Right lobe of liver (tissue), 4 donors: Measurements from ENCODE around the gene POLR2E.

ENCODE experiments used
- POLR2A ChIP-seq: fragments of 450-650 bp; IDR thresholded peaks from one replicate; pipeline ENCODE4 v1.6.1; 2017; ENCODE audit warnings: antibody characterized with exemption, mild to moderate bottlenecking
- TF ChIP-seq, protein P1 (sequence below), 4 donors: fragments of 200-600 bp in 3 of 4; fragments of 450-650 bp in 1 of 4; IDR thresholded peaks; one replicate each; pipeline versions ENCODE4 v1.5.1 to v1.8.0; 2016 to 2022; ENCODE audit warnings: antibody characterized with exemption in 4 of 4, mild to moderate bottlenecking in 2 of 4
- donor health status: DM: no; HTN: no; CAD: no.
- donor health status: DM: no; HTN: no; CAD: no.
- donor health status: DM: no; HTN: yes; CAD: no.

- TF ChIP-seq, protein P1, sequence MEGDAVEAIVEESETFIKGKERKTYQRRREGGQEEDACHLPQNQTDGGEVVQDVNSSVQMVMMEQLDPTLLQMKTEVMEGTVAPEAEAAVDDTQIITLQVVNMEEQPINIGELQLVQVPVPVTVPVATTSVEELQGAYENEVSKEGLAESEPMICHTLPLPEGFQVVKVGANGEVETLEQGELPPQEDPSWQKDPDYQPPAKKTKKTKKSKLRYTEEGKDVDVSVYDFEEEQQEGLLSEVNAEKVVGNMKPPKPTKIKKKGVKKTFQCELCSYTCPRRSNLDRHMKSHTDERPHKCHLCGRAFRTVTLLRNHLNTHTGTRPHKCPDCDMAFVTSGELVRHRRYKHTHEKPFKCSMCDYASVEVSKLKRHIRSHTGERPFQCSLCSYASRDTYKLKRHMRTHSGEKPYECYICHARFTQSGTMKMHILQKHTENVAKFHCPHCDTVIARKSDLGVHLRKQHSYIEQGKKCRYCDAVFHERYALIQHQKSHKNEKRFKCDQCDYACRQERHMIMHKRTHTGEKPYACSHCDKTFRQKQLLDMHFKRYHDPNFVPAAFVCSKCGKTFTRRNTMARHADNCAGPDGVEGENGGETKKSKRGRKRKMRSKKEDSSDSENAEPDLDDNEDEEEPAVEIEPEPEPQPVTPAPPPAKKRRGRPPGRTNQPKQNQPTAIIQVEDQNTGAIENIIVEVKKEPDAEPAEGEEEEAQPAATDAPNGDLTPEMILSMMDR (IDR thresholded peaks at IDR 0.05): no peak
- TF ChIP-seq POLR2A: no peak
Measured at GRCh38 chr19:1107661-1108261, 12.6 kb upstream of the POLR2E start.
